NB4 (cell line): ENCODE measurements around the gene ISY1.

Source experiments
- DNase-seq: peaks from one replicate; pipeline ENCODE4 v3.0.0; 2010; ENCODE audit warnings: low read depth
- H3K4me3 ChIP-seq: one replicate; pipeline ENCODE4 v1.5.1; 2011; ENCODE audit warnings: mild to moderate bottlenecking, low read depth, low read length, moderate library complexity
- CTCF ChIP-seq: IDR thresholded peaks from one replicate; pipeline ENCODE4 v1.5.1; 2012; ENCODE audit warnings: low read depth, low read length
- MYC ChIP-seq: IDR thresholded peaks from 2 replicates; pipeline ENCODE4 v1.6.1; 2011; ENCODE audit warnings: low read depth, low read length
- POLR2A ChIP-seq: IDR thresholded peaks from 2 replicates; pipeline ENCODE4 v1.6.1; 2011; ENCODE audit warnings: mild to moderate bottlenecking; ENCODE audit not compliant: insufficient read length; ENCODE audit errors: extremely low read depth
- TF ChIP-seq, protein P1 (sequence below): IDR thresholded peaks from 2 replicates; pipeline ENCODE4 v1.6.1; 2011; ENCODE audit warnings: low read depth, low read length

Gene ISY1

GRCh38 chr3:129121792-129122411 is 39.0 kb downstream of the ISY1 start, which contains the start of gene RAB43:
TSS of gene RAB43 (minus strand) at chr3:129121804. CDS start at chr3:129121489, 315 bp downstream.
- TF ChIP-seq POLR2A, result no peak
- no peak for TF ChIP-seq CTCF
- TF ChIP-seq, protein P1, sequence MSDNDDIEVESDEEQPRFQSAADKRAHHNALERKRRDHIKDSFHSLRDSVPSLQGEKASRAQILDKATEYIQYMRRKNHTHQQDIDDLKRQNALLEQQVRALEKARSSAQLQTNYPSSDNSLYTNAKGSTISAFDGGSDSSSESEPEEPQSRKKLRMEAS, result no peak
- TF ChIP-seq MYC, result no peak
- H3K4me3 ChIP-seq, result peak within 1 kb of the TSS; percentile 64
- DNase-seq, result peak; percentile 51

- TF ChIP-seq POLR2A (no peak), CTCF (no peak), MYC (no peak)
- TF ChIP-seq, protein P1, result no peak
- peak; percentile 63 for DNase-seq
- peak overlapping the region; percentile 64 for H3K4me3 ChIP-seq
These were observed 39.7 kb downstream of the ISY1 start for GRCh38 chr3:129121016-129121791.

GRCh38 chr3:129120254-129121004 is 40.4 kb downstream of the ISY1 start:
- peak overlapping the region; percentile 64 for H3K4me3 ChIP-seq
- peak; percentile 97 for DNase-seq
- TF ChIP-seq MYC (peak; percentile 78), CTCF (no peak), POLR2A (peak; percentile 73)
- TF ChIP-seq, protein P1, result 0 out of 2 replicates have a peak, but pooled peaks have one; percentile 28

- DNase-seq, result peak; percentile 36
- H3K4me3 ChIP-seq, result peak overlapping the region; percentile 64
- TF ChIP-seq, protein P1, result no peak
- TF ChIP-seq MYC (no peak), POLR2A (no peak), CTCF (no peak)
These were observed 41.3 kb downstream of the ISY1 start for GRCh38 chr3:129119365-129120100.

GRCh38 chr3:129118745-129119144 is 42.1 kb downstream of the ISY1 start:
- DNase-seq, result no peak
- no peak overlapping the region for H3K4me3 ChIP-seq
- TF ChIP-seq, protein P1, result no peak
- no peak for TF ChIP-seq MYC
- TF ChIP-seq CTCF, result no peak
- TF ChIP-seq POLR2A, result no peak
